AG08395 (cell line): ENCODE data around the gene PRIMPOL.
"Not testable (repeated sequence)": the region's sequence is repeated elsewhere in the genome, so short reads cannot be mapped to it uniquely, and the experiment has no call there.

ENCODE experiments used
- DNase-seq: peaks from one replicate; pipeline ENCODE4 v3.0.0; 2012; ENCODE audit warnings: mixed read lengths, low spot score

The PRIMPOL gene, protein sequence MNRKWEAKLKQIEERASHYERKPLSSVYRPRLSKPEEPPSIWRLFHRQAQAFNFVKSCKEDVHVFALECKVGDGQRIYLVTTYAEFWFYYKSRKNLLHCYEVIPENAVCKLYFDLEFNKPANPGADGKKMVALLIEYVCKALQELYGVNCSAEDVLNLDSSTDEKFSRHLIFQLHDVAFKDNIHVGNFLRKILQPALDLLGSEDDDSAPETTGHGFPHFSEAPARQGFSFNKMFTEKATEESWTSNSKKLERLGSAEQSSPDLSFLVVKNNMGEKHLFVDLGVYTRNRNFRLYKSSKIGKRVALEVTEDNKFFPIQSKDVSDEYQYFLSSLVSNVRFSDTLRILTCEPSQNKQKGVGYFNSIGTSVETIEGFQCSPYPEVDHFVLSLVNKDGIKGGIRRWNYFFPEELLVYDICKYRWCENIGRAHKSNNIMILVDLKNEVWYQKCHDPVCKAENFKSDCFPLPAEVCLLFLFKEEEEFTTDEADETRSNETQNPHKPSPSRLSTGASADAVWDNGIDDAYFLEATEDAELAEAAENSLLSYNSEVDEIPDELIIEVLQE

DNA sequence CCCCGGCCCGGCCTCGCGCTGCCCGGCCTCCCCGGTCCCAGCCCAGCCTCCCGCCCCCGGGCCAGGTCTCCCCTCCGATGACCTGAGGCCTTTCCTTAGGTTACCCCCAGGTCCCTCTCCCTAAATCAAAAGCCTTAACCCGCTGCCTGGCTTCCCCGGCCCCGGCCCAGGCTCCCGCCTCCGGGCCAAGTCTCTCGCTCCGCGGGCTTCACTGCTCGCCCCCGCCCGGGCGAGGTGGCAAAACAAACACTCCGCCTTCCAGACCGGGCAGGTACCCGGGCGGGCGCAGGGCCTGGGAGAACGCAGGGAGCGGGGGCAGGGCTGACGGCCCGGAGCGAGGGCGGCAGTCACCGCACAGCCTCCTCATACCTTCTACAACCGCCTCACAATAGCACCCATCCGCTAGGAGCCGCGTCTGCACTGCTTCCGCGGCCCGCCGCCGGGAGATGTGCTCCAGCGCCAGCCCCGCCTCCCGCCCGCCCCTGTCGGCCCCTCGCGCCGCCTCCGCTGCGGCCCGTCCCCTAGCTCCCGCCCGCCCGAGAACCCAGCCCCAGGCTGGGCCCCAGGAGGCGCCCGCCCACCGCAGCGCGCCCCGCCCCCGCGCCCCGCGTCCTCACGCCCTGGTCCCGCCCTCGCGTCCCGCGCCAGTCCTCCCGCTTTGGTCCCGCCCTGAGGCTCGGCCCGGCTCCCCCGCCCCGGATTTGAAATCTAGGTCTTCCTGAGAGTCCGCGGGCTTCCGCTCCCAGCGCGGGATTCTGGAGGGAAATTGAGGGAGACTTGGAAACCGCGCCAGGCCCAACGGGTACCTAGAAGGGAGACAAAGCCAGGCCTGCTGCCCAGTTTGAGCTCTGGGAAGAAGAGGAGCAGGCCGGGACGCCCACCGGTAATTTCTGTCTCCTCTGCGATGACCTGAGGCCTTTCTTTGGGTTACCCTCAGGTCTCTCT, at the start of gene PRIMPOL, which contains the start of gene CASP3:
PRIMPOL (plus strand) TSS at position 713 of the 945 bp plus-strand sequence. CDS start 7,403 bp downstream, outside the sequence.
CASP3 (minus strand) TSS at position 422 of the 945 bp plus-strand sequence. CDS start 10,994 bp downstream, outside the sequence.
- DNase-seq = peak; percentile 91

DNA sequence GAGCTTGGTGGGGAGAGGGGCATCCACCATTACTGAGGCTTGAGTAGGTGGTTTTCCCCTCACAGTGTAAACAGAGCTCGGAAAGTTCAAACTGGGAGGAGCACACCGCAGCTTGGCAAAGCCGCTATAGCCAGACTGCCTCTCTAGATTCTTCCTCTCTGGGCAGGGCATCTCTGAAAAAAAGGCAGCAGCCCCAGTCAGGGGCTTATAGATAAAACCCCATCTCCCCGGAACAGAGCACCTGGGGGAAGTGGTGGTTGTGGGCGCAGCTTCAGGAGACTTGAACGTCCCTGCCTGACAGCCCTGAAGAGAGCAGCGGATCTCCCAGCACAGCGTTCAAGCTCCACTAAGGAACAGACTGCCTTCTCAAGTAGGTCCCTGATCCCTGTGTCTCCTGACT, 48.6 kb upstream of the PRIMPOL start:
- not testable (repeated sequence) for DNase-seq

DNA sequence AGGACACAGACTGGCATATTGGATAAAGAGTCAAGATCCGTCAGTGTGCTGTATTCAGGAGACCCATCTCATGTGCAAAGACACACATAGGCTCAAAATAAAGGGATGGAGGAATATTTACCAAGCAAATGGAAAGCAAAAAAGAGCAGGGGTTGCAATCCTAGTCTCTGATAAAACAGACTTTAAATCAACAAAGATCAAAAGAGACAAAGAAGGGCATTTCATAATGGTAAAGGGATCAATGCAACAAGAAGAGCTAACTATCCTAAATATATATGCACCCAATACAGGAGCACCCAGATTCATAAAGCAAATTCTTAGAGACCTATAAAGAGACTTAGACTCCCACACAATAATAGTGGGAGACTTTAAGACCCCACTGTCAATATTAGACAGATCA, 46.7 kb upstream of the PRIMPOL start:
- DNase-seq = not testable (repeated sequence)

DNA sequence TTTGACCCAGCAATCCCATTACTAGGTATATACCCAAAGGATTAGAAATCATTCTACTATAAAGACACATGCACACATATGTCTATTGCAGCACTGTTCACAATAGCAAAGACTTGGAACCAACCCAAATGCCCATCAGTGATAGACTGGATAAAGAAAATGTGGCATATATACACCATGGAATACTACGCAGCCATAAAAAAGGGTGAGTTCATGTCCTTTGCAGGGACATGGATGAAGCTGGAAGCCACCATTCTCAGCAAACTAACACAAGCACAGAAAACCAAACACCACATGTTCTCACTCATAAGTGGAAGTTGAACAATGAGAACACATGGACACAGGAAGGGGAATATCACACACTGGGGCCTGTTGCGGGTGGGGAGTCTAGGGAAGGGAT, 42.1 kb upstream of the PRIMPOL start:
- DNase-seq = not testable (repeated sequence)

DNA sequence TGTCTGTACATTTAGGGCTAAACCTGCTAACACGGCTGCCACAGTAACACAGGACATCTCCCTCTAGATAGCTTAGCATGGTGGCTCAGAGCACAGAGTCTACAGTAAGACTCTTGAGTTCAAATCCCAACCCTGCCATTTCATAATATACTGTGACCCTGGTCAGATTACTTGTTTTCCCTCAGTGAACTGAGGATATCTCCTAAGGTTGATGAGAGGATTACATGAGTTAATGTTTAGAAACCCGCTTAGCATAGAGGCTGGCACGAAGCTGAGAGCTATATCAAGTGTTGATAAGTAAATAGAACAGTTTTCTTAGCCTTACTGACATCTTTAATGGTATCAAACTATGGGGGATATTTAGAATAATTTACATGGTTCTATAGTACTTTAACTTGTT, 37.5 kb upstream of the PRIMPOL start:
- no peak for DNase-seq

DNA sequence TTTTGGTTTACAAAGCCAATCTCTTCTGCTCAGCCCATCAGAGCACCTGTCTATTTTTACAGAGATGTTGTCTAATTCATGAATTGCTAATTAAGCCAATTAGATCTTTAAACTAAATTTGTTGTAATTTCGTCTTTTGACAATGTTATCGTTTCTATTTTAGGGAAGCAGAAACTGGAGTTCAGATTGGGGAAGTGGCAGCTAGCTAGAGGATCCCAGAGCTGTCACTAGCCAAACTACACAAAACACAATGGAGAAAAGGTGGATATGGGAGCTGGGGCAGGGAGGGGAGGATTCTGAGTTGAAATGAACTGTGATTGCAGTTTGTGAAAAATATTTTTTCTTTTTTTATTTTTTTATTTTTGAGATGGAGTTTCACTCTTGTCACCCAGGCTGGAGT, 36.1 kb upstream of the PRIMPOL start:
- no peak for DNase-seq

DNA sequence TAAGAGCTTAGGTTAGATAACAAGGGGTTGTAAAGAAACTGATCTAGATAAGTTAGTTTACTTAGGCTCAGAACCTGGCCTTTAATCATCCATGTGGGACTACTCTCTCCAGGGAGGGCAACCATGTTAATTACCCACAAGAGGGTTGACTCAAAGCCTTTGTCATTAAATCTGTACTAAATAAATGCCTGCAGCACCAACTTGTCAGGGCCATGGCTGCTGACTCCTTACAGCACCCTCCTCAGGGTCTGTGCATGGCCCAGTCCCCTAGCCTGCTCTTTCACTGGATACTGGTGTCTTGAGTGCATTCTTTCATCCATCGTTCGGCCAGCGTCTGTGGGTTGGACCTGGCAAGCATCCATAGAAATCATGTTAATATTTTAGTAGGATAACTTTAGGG, 35.0 kb upstream of the PRIMPOL start:
- no peak for DNase-seq

DNA sequence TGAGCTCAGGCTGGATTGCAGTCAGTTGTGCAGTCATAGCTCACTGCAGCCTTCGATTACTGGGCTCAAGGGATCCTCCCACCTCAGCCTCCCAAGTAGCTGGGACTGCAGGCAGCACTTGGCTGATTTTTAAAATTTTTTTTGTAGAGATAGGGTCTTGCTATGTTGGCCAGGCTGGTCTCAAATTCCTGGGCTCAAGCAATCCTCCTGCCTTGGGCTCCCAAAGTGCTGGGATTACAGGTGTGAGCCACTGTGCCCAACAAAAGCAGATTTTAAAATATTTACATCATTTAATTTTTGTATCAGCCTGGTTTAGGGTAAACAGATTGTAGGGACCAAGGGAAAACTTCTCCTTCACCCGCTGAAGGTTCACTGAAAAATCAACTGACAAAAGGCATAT, 33.4 kb upstream of the PRIMPOL start:
- not testable (repeated sequence) for DNase-seq

DNA sequence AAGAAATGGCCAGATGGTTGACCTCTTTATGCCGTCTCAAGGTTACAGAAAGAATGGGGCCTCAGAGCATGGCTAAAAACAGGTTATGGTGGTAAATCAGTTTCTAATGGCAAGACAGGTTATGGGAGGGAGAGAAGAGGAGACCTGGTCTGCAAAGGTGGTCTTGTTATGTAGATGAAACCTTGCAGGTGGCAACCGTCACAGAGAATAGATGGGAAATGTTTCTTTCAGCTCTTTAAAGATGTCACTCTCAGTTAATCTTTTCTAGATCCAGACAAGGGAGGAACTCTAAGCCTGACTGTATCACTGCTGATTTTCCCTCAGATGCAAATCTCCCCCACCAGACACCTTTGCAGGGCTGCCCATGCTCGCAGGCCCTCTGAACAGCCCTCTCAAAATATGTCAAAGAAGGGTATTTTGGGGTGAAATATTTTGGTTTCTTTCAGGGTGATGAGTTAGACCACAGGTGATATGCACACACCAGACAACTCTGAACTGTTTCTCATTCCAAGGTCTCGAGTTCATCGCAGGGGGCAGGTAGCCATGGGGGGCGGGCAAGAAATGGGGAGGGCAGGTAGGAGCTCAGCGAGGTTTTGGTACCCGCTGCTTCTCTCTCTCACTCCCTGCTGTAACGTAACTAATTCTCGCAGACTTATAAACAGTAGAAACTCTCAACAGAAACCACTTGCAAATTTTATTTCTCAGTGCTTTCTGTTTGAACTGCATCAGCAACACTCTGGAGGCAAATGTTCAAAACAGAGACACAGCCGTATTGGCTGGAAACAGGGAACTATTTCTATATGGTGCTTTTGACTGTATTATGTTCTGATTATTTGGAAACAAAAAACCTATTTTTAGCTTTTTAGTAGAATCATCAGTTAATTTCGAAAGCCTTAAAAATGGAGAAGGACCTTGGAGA, 32.6 kb upstream of the PRIMPOL start:
- DNase-seq = no peak

DNA sequence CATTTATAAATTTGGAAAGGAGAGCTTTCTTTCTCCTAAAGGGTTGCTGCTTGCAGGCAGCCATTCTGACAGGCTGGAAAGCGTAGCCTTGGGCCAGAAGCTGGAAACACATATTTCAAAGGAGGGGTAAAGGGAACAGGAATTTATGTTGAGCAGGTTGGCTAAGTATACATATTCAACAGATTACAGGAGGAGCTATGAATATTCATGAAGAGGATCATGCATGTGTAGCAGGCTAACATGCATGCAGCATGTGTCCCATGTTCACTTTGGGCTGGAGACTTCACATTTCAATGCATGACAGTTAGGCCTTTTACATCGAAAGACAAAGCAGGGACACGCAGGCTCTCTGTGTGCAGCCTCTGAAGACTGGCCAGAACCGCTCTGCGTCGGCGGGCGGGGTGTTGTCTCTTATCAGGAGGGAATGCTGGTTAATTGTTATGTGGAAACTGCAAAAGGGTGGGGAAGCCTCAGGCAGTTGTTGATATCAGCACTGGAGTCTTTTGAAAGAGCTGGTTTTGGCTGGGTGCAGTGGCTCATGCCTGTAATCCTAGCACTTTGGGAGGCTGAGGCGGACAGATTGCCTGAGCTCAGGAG, 31.8 kb upstream of the PRIMPOL start:
- no peak for DNase-seq

DNA sequence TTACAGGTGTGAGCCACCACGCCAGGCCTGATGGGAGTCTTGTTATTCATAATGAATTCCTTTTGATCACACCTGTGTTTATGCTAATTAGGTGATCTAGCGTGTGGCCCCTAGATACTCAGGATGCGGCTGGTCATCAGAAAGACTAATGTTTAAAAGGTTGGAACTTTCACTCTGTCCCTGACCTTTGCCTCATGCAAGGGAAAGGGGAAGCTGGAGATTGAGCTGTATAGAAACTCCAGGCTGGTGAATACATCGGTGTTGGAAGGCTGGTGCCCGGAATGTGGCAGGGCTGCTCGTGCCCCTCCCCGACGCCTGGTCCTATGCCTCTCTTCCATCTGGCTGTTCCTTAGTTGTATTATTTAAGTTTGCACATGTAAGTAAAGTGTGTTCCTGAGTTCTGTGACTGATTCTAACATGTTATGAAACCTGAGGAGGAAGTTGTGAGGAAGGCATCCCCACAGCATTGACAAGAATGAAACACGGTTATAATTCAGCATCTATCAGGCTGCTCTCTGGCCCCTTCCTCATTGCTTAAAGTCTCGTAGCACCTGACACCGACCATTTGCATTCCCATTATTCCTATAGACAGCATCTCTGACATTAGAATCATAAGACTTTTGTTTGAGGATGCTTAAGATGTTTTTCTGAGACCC, 29.2 kb upstream of the PRIMPOL start:
- no peak for DNase-seq

DNA sequence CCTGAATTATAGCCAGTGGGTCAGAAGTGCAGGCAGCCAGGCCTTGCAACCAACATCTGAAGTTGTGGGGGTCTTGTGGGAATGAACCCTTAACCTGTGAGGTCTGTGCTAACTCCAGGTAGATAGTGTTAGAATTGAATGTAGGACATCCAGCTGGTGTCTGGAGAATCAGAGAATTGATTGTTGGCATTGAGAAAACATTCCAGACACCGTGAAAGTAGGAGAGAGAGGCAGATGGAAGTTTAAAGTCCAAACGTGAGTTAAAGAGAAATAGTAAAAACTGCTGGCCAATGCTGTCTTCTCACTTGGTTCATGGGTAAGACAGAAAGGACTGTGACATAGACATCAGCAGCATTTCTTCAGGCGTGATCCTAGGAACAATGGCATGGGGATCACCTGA, 28.0 kb upstream of the PRIMPOL start:
- DNase-seq = no peak

DNA sequence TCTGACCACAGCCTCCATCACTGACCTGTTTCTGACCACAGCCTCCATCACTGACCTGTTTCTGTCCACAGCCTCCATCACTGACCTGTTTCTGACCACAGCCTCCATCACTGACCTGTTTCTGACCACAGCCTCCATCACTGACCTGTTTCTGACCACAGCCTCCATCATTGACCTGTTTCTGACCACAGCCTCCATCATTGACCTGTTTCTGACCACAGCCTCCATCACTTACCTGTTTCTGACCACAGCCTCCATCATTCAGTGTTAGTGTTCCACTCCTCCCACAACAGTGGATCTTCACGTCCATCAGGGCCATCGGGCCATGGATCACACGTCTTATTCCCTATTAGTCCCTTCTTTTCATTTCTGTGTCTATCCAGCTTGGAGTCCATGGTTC, 25.0 kb upstream of the PRIMPOL start:
- not testable (repeated sequence) for DNase-seq

DNA sequence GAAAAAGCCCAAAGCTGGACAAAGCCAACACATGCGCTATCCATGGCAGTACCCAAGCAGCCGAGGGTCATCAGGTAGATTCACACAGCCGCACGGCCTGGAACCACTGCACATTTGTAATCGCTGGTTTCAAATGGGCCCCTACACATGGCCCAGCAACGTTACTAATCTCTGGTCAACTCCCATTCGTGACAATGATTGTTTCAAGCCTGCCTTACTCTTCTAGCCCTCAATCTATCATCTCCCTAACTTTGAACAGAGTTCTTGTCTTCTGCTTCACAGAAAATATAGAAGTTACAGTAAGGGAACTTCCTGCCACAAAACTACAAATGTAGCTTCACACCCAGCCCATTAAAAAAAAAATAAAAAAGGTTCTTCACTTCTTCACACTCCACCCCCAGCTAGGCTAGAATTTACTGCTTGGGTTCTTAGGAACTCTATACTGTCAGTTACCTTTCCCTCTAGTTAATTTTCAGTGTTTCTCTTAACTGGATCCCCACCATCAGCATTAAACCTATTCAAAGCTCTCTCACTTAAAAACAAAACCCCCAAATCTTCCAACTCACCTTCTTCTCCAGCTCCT, 24.5 kb upstream of the PRIMPOL start:
- no peak for DNase-seq

DNA sequence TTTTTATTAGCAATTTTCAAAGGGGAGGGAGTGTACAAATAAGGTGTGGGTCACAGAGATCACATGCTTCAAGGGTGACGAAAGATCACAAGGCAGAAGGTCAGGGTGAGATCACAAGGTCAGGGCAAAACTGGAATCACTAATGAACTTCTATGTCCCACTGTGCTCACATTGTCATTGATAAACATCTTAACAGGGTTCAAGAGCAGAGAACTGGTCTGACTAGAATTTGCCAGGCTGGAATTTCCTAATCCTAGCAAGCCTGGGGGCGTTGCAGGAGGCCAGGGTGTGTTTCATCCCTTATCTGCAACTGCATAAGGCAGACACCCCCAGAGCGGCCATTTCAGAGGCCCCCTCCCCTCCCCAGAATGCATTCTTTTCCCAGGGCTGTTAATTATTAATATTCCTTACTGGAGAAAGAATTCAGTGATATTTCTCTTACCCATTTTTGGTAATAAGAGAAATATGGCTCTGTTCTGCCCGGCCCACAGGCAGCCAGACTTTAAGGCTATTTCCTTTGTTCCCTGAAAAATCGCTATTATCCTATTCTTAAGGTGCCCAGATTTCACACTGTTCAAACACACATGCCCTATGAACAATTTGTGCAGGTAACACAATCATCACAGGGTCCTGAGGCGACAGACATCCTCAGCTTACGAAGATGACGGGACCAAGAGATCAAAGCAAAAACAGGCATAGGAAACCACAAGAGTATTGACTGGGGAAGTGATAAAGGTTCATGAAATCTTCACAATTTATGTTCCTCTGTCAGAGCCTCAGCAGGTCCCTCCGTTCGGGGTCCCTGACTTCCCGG, 23.5 kb upstream of the PRIMPOL start:
- not testable (repeated sequence) for DNase-seq

DNA sequence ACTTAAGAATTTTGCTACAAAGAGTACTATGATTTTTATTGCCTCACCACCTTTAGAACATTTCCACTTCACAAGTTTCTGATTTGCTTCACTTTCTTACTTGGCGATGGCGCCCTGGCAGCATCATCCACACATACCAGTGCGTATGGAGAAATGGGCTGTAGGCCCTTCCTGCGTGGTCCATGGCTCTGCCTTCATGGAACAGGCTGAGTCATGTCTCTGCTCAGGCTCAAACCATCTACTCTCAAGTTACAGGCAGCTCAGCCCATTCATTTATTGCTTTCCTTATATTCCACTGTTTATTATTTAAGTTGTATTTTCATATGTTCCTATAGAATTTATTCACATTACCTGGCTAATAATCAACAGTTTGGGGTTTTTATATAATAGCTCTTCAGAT, 21.4 kb upstream of the PRIMPOL start:
- DNase-seq = no peak

DNA sequence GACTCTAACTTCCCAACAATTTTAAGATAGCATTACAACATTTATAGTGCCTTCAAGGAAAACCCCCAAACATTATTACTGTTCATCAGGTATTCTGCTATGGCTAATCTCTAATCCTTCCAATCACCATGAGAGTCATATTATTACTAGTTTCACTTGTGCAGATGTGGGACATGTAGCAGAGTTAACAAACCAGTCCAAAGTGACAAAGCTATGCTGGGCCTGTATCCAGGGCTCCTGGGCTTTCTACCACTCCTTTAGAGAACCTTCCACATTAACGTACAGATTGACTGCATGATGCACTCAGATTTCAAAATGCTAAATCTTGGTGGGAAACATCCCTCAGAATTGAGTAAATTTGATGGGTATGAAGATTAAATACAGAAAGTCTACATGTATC, 16.7 kb upstream of the PRIMPOL start:
- no peak for DNase-seq

DNA sequence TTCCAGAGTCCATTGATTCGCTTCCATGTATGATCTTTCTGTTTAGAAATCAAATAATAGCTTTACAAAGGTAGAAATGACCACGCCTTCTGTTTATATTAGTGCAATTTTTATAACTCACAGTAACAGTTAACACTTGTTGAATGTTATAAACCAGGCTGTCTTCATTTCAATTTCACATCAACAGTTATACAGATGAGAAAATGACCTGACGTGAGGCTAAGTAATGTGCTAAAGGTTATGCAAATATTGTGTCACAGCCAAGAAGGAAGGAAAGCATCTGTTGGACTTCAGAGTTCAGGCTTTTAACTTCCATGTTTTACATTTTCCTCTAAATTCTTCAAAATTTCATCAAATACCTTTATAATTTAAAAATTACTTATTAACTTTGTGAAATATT, 14.2 kb upstream of the PRIMPOL start:
- no peak for DNase-seq

DNA sequence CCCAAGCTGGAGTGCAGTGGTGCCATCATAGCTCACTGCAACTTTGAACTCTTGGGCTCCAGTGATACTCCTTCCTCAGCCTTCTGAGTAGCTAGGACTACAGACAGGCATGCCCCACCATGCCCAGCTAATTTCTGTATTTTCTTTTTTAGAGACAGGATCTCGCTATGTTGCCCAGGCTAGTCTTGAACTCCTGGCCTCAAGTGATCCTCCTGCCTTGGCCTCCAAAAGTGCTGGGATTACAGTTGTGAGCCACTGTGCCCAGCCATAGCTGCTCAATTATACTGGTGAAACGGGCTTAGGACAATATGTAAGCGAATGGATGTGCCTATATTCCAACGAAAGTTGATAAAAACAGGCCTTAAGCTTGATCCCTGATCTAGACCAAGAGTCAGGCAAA, 13.4 kb upstream of the PRIMPOL start:
- no peak for DNase-seq
